Karpas-422 (cell line): ENCODE measurements around the gene LETM1. TPM values are rescaled to one million over a fixed set of nuclear protein-coding genes. Genes with fewer than 3 reads are reported as not detected.

Source experiments
- DNase-seq: peaks from one replicate; pipeline ENCODE4 v3.0.0-alpha.2; 2015
- H2AFZ ChIP-seq: fragments of 200-600 bp; sonication (generic); 2 replicates; pipeline ENCODE4 v1.6.1; 2014; ENCODE audit warnings: antibody characterized with exemption, low read length, mixed read lengths
- H3K27ac ChIP-seq: fragments of 200-600 bp; sonication (generic); 2 replicates; pipeline ENCODE4 v1.5.1; 2014; ENCODE audit warnings: mild to moderate bottlenecking, low read length, moderate library complexity
- H3K27me3 ChIP-seq: fragments of 200-600 bp; sonication (generic); 2 replicates; pipeline ENCODE4 v1.6.1; 2014; ENCODE audit warnings: low read length, mixed read lengths
- H3K36me3 ChIP-seq: fragments of 200-600 bp; sonication (generic); 2 replicates; pipeline ENCODE4 v1.6.1; 2014; ENCODE audit warnings: low read length, mixed read lengths; ENCODE audit not compliant: insufficient read depth
- H3K4me1 ChIP-seq: fragments of 200-600 bp; sonication (generic); 2 replicates; pipeline ENCODE4 v1.6.1; 2014; ENCODE audit warnings: mild to moderate bottlenecking, low read length, mixed read lengths
- H3K4me2 ChIP-seq: fragments of 200-600 bp; sonication (generic); 2 replicates; pipeline ENCODE4 v1.6.1; 2014; ENCODE audit warnings: low read length, low read depth, mild to moderate bottlenecking; ENCODE audit not compliant: poor library complexity, severe bottlenecking
- H3K4me3 ChIP-seq: fragments of 200-600 bp; sonication (generic); 2 replicates; pipeline ENCODE4 v1.5.1; 2014; ENCODE audit warnings: mild to moderate bottlenecking, antibody characterized with exemption, low read length, mixed read lengths
- H3K79me2 ChIP-seq: fragments of 200-600 bp; sonication (generic); 2 replicates; pipeline ENCODE4 v1.6.1; 2014; ENCODE audit warnings: mild to moderate bottlenecking, low read length, mixed read lengths
- H3K9ac ChIP-seq: fragments of 200-600 bp; sonication (generic); 2 replicates; pipeline ENCODE4 v1.6.0; 2014; ENCODE audit warnings: low read length
- H3K9me2 ChIP-seq: fragments of 200-600 bp; sonication (generic), shearing (Covaris generic); replicated peaks from 2 replicates; pipeline ENCODE4 v1.6.0; 2014; ENCODE audit warnings: mild to moderate bottlenecking, low read length, moderate library complexity; ENCODE audit not compliant: insufficient read depth
- H3K9me3 ChIP-seq: fragments of 300-700, 200-600 bp; sonication (generic); 2 replicates; pipeline ENCODE4 v1.6.1; 2014; ENCODE audit warnings: low read length, mixed read lengths
- H4K20me1 ChIP-seq: fragments of 200-600 bp; sonication (generic); 2 replicates; pipeline ENCODE4 v1.6.1; 2014; ENCODE audit warnings: mild to moderate bottlenecking, antibody characterized with exemption, low read length, low read depth; ENCODE audit not compliant: insufficient read depth
- total RNA-seq: library from RNA; depleted of rRNA; stranded (reverse); fragments of >200 nt; shearing (Covaris generic); gene quantifications from 2 replicates; pipeline ENCODE4 v1.2.3, GENCODE V29; 2014; ENCODE audit warnings: low replicate concordance

Gene LETM1
- total RNA-seq, 1 experiment from 2014 or later = 25.2 TPM

DNA sequence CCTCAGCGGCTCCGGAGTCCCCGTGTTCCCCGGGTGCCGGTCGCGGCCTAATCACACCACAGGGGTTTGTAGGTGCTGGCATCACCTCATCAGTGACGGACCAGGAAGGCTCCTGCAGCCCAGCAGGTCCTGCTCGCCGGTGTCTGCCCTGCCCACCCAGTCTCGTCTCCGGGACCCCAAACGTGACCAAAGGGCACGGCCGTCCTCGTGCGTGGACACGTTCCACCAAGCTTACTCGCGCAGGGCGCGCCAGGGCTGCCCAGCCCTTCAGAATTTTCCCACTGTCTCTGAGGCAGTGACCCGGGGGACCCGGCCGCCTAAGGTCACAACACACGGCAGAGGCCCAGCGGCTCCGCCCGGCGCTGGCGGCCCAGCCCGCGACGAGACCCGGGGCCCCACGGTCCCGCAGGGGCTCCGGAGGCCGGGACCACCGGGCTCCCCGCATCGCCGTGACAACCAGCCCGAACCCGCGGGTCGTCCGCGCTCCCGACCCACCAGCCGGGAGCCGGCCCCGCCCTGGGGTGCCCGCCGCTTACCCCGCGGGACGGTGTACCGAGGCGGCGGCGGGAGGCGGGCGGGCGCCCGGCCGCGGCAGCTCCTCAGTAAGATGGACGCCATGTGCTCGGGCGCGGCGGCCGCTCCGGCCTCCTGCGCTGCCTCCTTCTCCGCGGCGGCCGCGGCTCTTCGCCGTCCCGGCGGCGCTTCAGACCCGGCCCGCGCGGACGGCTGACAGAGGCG lies 454 bp downstream of the LETM1 start:
- Histone ChIP-seq H3K9ac (peak overlapping the region; percentile 91), H4K20me1 (peaks cover 31% of the 10 kb centered on the region), H3K27ac (peak overlapping the region; percentile 50; the same call in 1 of the 2 replicates), H3K4me1 (peaks cover 46% of the 10 kb centered on the region), H3K4me2 (peak overlapping the region; percentile 90), H3K27me3 (no peaks in the 10 kb centered on the region), H3K36me3 (peaks cover 8% of the 10 kb centered on the region; the same call in 1 of the 2 replicates), H3K79me2 (peaks cover 63% of the 10 kb centered on the region), H3K9me3 (no peaks in the 10 kb centered on the region), H3K4me3 (peak overlapping the region; percentile 91), H2AFZ (peak overlapping the region; percentile 7; the same call in 1 of the 2 replicates), H3K9me2 (no peaks in the 10 kb centered on the region)
- peak; percentile 60 for DNase-seq

DNA sequence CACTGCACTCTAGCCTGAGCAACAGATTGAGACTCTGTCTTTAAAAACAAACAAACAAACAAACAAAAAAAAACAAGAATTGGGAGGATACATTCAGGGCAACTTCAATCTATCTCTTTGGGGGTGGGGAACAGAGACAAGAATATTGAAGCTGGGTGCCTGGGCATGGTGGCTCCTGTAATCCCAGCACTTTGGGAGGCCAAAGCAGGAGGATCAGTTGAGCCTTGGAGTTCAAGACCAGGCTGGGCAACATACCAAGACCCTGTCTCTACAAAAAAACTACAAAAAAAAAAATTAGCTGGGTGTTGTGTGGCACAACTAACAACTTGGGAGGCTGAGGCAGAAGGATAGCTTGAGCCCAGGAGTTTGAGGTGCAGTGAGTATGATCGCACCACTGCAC lies 1.2 kb downstream of the LETM1 start:
- Histone ChIP-seq H3K9me2 (no peaks in the 10 kb centered on the region), H3K4me3 (peak overlapping the region; percentile 91), H3K4me1 (peaks cover 49% of the 10 kb centered on the region), H3K4me2 (peak overlapping the region; percentile 90), H3K9me3 (no peaks in the 10 kb centered on the region), H3K27ac (peak overlapping the region; percentile 50; the same call in 1 of the 2 replicates), H3K9ac (peak overlapping the region; percentile 91), H4K20me1 (peaks cover 31% of the 10 kb centered on the region), H2AFZ (no peak overlapping the region), H3K27me3 (no peaks in the 10 kb centered on the region), H3K36me3 (peaks cover 8% of the 10 kb centered on the region; the same call in 1 of the 2 replicates), H3K79me2 (peaks cover 70% of the 10 kb centered on the region)
- no peak for DNase-seq

DNA sequence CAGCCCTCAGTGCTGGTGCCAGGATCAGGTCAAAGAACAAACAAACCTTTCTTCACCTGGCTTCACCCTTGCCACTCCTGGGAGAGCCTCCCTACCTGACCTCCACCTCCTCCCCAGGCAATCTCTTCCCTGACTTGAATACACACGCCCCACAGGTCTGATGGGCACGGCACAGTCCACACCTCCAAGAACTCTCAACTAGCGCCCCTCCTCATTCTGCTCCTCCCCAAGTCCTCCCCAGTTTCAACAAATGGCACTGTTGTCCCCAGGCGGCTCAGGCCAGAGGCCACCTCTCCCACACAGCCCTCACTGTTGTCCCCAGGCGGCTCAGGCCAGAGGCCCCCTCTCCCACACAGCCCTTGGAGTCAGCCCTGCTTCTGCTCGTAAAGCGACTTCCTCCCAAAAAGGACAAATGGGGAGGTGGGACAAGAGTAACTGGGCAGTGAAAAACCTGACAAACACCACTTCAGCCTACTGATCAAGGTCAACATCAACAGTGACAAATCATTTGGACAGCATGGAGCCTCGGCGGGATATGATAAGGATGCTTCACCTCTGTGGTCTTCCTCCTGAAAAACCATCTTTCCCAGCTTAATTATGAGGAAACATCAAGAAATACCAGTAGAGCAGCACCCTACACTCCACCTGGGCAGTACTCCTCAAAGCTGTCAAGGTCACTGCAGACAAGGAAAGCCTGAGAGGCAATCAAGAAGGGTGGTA lies 2.9 kb downstream of the LETM1 start:
- peak overlapping the region; percentile 23; the same call in 1 of the 2 replicates for H3K9ac ChIP-seq

DNA sequence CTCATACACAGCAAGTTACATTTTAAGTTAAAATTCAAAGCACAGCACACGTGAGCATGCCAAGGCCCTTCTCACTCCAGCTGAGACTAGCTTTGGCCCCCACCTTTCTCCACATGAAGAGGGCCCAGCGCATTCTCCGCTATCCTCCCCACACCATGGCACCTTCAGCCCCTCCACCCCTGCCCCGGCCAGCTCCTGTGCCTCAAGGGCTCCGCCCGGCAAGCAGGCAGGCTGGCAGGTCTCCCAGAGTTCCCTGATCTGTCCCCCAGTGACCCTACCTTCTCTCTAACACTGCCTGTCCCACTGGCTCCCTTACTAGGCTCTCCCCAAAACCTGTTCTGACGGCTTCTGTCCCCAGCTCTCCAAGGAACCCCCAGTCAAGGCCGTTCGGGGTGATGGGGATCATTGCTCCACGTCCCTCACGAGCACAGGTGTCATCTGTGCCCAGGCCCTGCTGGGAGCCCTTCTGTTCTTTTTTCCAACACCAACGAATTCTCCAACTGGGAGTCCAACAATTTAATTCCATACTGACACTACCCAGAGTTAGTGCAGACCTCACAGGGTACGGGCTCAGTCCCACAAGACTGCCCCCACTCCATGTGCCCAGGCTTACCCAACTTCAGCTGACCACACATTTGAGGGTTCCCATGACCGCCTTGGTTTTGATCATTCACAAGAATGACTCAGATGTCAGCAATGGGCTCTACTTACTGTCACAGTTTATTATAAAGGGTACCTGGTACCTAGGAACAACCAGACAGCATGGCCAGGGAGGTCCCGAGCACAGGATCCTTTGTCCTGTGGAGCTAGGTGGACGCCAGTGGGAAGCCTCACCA lies 4.2 kb downstream of the LETM1 start:
- H4K20me1 ChIP-seq = peaks cover 16% of the 10 kb centered on the region
- no peak overlapping the region for H3K9ac ChIP-seq
- no peaks in the 10 kb centered on the region for H3K9me2 ChIP-seq
- no peak for DNase-seq
- H3K27ac ChIP-seq = no peak overlapping the region
- peaks cover 13% of the 10 kb centered on the region; the same call in 1 of the 2 replicates for H3K36me3 ChIP-seq
- H3K27me3 ChIP-seq = no peaks in the 10 kb centered on the region
- peaks cover 41% of the 10 kb centered on the region for H3K4me1 ChIP-seq
- no peak overlapping the region for H2AFZ ChIP-seq
- peaks cover 86% of the 10 kb centered on the region for H3K79me2 ChIP-seq
- H3K9me3 ChIP-seq = no peaks in the 10 kb centered on the region
- no peak overlapping the region for H3K4me2 ChIP-seq
- no peak overlapping the region for H3K4me3 ChIP-seq

More for the DNA sequence above, 2.9 kb downstream of the LETM1 start:
- H3K4me2 ChIP-seq = peak overlapping the region; percentile 41
- H4K20me1 ChIP-seq = peaks cover 28% of the 10 kb centered on the region
- H3K4me1 ChIP-seq = peaks cover 49% of the 10 kb centered on the region
- no peaks in the 10 kb centered on the region for H3K9me3 ChIP-seq
- H3K4me3 ChIP-seq = no peak overlapping the region
- peaks cover 8% of the 10 kb centered on the region; the same call in 1 of the 2 replicates for H3K36me3 ChIP-seq
- DNase-seq = no peak
- H2AFZ ChIP-seq = no peak overlapping the region
- no peaks in the 10 kb centered on the region for H3K9me2 ChIP-seq
- H3K27me3 ChIP-seq = no peaks in the 10 kb centered on the region
- H3K79me2 ChIP-seq = peaks cover 82% of the 10 kb centered on the region
- no peak overlapping the region for H3K27ac ChIP-seq

DNA sequence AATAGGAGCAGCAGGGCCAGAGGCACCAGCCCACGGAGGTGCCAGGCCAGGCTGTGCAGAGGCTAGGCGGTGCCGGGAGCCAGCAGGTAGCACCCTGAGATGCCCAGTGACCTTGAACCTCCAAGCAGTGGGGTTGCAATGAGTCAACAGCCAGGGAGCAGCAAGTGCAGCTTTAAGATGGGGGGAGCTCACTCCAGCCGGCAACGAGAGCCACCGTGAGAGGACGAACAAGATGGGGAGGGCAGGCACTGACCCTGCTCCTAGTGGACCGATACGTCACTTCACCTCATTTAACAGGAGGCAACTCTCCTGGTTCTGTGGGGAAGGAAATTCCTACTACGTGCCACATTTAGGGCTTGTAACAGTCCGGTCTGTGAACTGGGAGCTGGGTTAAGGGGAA lies 4.8 kb downstream of the LETM1 start:
- Histone ChIP-seq H3K9me2 (no peaks in the 10 kb centered on the region), H3K4me1 (peaks cover 40% of the 10 kb centered on the region), H3K79me2 (peaks cover 86% of the 10 kb centered on the region), H3K27me3 (no peaks in the 10 kb centered on the region), H3K9me3 (no peaks in the 10 kb centered on the region), H2AFZ (no peak overlapping the region), H3K27ac (no peak overlapping the region), H3K9ac (no peak overlapping the region), H4K20me1 (peaks cover 14% of the 10 kb centered on the region), H3K4me2 (no peak overlapping the region), H3K4me3 (no peak overlapping the region), H3K36me3 (peaks cover 18% of the 10 kb centered on the region)
- no peak for DNase-seq

DNA sequence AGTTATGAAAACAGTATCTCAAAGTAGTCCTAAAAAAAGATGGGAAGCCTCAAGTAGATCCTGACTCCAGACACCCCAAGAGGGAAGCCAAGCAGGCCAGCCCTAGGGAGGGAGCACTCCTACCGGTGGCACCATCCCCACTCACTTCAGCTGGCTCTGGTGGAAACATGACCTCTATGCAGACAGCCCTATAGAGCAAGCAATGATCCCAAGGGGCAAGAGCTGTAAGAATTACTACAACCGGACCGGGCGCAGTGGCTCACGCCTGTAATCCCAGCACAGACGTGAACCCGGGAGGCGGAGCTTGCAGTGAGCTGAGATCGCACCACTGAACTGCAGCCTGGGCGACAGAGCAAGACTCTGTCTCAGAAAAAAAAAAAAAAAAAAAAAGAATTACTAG lies 5.7 kb downstream of the LETM1 start:
- Histone ChIP-seq H3K4me2 (no peak overlapping the region), H3K4me1 (peaks cover 40% of the 10 kb centered on the region), H4K20me1 (peaks cover 14% of the 10 kb centered on the region), H3K27ac (no peak overlapping the region), H3K36me3 (peaks cover 18% of the 10 kb centered on the region), H3K27me3 (no peaks in the 10 kb centered on the region), H2AFZ (no peak overlapping the region), H3K9me2 (no peaks in the 10 kb centered on the region), H3K79me2 (peaks cover 83% of the 10 kb centered on the region), H3K4me3 (no peak overlapping the region), H3K9ac (no peak overlapping the region), H3K9me3 (no peaks in the 10 kb centered on the region)
- peak; percentile 56 for DNase-seq

DNA sequence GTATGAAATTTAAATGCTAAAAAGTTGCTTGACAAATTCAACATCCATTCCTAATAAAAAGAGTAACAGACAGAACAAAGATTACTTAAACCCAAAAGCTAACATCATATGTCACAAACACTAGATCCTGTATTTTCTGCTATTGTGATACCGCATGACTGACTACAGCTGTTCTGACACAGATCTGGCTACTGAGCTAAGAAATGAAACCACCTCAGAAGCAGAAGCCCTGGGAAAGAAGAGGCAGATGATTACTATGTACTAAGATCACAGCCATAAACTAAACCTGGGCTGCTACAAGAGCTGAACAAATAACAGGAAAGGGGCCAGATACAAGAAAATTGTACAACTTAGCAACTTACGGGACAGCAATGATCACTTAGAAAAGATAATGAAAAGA lies 9.4 kb downstream of the LETM1 start:
- Histone ChIP-seq H3K9ac (no peak overlapping the region), H3K4me3 (no peak overlapping the region), H3K27ac (no peak overlapping the region), H3K9me2 (no peaks in the 10 kb centered on the region), H4K20me1 (no peaks in the 10 kb centered on the region; the same call in 1 of the 2 replicates), H3K9me3 (no peaks in the 10 kb centered on the region), H3K79me2 (peaks cover 77% of the 10 kb centered on the region), H2AFZ (no peak overlapping the region), H3K36me3 (peaks cover 12% of the 10 kb centered on the region), H3K27me3 (no peaks in the 10 kb centered on the region), H3K4me2 (no peak overlapping the region), H3K4me1 (peaks cover 12% of the 10 kb centered on the region)
- DNase-seq = no peak
